ENCODE data around the gene EPO. TPM values are rescaled to one million over a fixed set of nuclear protein-coding genes. Genes with fewer than 3 reads are reported as not detected.

Gene EPO
- total RNA-seq, 2 donors from 2014 or later: 0.33 TPM; not detected in 1

DNA sequence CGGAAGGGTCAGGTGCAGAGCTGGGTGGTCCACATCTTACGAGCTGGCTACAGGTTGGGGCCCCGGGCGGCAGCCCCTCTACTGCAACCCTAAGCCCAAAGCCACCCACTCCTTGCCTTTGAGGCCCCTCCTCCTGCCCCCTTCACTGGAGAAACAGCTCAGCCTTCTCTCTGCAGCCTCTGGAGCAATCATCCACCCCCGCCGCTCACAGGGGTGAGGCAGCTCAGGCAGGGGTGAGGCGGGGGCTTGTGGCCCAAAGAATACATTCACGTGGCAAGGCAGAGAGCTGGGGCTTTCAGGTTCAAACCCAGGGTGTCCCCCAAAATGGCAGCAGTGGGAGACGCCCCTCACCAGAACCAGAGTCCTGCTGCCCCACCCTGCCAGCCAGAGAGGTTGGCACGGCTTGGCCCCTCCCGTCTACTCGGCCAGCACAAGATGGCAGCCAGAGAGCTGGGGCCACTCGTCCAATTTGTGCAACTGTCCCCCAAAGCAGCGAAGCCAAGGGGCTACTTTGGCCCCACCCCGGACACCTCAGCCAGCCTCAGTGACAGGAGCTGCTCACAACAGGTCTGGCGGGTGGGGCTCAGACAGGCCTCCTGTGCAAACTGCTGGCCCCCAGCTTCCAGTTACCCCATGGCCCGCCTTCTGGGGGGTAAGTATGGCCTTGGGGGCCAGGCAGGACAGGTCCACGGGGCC is 39.5 kb upstream of the EPO start:
- Mint-ChIP-seq H3K4me3 (no peak overlapping the region), H3K4me1 (peaks cover 5% of the 10 kb centered on the region), H3K27me3 (ENCODE audit: insufficient read depth) (no peaks in the 10 kb centered on the region), H3K27ac (no peak overlapping the region), H3K9me3 (no peaks in the 10 kb centered on the region), H3K36me3 (ENCODE audit: low read depth) (peaks cover 38% of the 10 kb centered on the region)
- H3K9ac ChIP-seq (ENCODE audit: extremely low read depth, low read length, poor library complexity, severe bottlenecking): no peak overlapping the region
- no peak overlapping the region for H3K4me3 ChIP-seq (ENCODE audit: low read length)
- no peaks in the 10 kb centered on the region for H3K9me3 ChIP-seq (ENCODE audit: control insufficient read depth, low read length)
- TF ChIP-seq, protein P1, sequence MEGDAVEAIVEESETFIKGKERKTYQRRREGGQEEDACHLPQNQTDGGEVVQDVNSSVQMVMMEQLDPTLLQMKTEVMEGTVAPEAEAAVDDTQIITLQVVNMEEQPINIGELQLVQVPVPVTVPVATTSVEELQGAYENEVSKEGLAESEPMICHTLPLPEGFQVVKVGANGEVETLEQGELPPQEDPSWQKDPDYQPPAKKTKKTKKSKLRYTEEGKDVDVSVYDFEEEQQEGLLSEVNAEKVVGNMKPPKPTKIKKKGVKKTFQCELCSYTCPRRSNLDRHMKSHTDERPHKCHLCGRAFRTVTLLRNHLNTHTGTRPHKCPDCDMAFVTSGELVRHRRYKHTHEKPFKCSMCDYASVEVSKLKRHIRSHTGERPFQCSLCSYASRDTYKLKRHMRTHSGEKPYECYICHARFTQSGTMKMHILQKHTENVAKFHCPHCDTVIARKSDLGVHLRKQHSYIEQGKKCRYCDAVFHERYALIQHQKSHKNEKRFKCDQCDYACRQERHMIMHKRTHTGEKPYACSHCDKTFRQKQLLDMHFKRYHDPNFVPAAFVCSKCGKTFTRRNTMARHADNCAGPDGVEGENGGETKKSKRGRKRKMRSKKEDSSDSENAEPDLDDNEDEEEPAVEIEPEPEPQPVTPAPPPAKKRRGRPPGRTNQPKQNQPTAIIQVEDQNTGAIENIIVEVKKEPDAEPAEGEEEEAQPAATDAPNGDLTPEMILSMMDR (conservative IDR thresholded peaks at IDR 0.05): no peak
- H3K27me3 ChIP-seq (ENCODE audit: control insufficient read depth, insufficient read depth, low read length, poor library complexity, severe bottlenecking): no peaks in the 10 kb centered on the region
- no peaks in the 10 kb centered on the region for H3K4me1 ChIP-seq (ENCODE audit: control insufficient read depth, insufficient read depth, low read length)
- no peak overlapping the region for H3K27ac ChIP-seq (ENCODE audit: low read depth, low read length)
- H3K36me3 ChIP-seq (ENCODE audit: control insufficient read depth, insufficient read depth, low read length): peaks cover 59% of the 10 kb centered on the region
- WGBS, 2 experiments (ENCODE audit: insufficient coverage in 1 of 2, insufficient read length in 1 of 2): 95 to 98% methylated on average over 14 to 18 of the region's 18 CpGs
- DNase-seq: no peak

DNA sequence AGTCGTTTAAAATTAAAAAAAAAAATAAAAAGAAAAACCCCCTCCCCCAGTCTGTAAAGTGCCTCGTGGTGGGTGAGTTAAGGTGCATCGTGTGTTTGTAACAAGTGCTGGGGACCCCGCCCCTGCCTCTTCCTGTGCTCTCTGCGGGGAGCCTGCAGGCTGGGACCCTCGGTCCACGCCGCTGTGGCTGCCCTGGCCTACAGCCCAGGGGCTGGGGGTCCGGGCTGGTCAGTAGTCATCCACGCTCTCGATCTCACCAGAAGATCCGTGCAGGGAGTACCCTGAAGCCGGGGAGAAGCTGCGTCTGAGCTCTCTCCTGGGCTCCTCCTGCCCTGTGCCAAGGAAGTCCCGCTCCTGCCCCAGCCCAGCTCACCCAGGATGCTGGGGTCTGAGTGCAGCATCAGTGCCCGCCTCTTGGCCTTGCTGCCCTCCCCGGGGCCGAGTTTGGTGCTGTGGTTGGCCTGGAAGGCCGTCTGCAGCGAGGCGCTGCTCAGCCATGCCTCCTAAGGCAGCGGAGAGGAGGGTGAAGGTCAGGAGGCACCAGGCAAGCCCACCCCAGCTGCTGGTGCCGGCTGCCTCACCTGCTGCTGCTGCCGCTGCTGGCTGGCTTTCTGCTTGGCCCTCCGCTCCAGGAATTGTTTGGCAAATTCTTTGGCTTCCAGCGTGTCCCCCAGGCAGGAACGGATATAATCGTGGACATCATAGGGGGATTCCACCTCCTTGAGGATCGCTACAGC is 38.6 kb upstream of the EPO start:
- Mint-ChIP-seq H3K27ac (no peak overlapping the region), H3K36me3 (ENCODE audit: low read depth) (peaks cover 37% of the 10 kb centered on the region)
- WGBS, 2 experiments (ENCODE audit: insufficient coverage in 1 of 2, insufficient read length in 1 of 2): 94 to 97% methylated on average over 15 to 29 of the region's 29 CpGs

DNA sequence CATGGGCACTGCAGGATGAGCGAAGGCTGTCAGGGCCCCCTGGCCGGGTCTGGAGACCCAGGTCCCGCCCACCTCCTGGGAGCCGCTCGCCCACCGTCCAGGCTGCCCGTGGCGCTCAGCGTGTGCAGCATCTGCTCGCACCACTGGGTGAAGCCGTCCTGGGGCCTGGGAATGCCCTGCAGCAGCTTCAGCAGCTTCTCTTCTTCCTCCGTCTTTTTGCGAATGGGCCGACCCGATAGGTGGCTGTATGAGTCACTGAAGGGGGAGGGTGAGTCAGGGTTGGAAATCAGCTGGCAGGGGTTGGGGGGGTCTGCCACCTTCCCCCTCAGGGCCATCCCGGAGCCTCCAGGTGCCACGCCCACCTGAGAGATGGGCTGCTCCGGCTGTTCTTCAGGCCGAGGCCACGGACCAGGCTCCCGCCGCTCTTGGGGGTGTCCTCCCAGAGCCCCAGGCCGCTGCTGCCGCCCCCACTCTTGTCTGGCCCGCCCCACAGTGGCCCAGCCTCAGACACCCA is 38.0 kb upstream of the EPO start:
- Mint-ChIP-seq H3K4me1 (peaks cover 2% of the 10 kb centered on the region), H3K27me3 (ENCODE audit: insufficient read depth) (no peaks in the 10 kb centered on the region), H3K36me3 (ENCODE audit: low read depth) (peaks cover 34% of the 10 kb centered on the region), H3K27ac (no peak overlapping the region), H3K9me3 (no peaks in the 10 kb centered on the region), H3K4me3 (no peak overlapping the region)
- no peak overlapping the region for H3K9ac ChIP-seq (ENCODE audit: extremely low read depth, low read length, poor library complexity, severe bottlenecking)
- H3K27me3 ChIP-seq (ENCODE audit: control insufficient read depth, insufficient read depth, low read length, poor library complexity, severe bottlenecking): no peaks in the 10 kb centered on the region
- H3K27ac ChIP-seq (ENCODE audit: low read depth, low read length): peak overlapping the region; percentile 17
- no peaks in the 10 kb centered on the region for H3K9me3 ChIP-seq (ENCODE audit: control insufficient read depth, low read length)
- no peaks in the 10 kb centered on the region for H3K4me1 ChIP-seq (ENCODE audit: control insufficient read depth, insufficient read depth, low read length)
- no peak overlapping the region for H3K4me3 ChIP-seq (ENCODE audit: low read length)
- H3K36me3 ChIP-seq (ENCODE audit: control insufficient read depth, insufficient read depth, low read length): peaks cover 62% of the 10 kb centered on the region
- TF ChIP-seq, protein P1 (conservative IDR thresholded peaks at IDR 0.05): no peak
- 88 to 89% methylated on average over 3 to 25 of the region's 25 CpGs for WGBS, 2 experiments (ENCODE audit: insufficient coverage in 1 of 2, insufficient read length in 1 of 2)
- DNase-seq: peak; percentile 56

More for the DNA sequence above, 38.6 kb upstream of the EPO start:
- Histone ChIP-seq H3K4me1 (ENCODE audit: control insufficient read depth, insufficient read depth, low read length) (no peaks in the 10 kb centered on the region), H3K36me3 (ENCODE audit: control insufficient read depth, insufficient read depth, low read length) (peaks cover 64% of the 10 kb centered on the region), H3K9me3 (ENCODE audit: control insufficient read depth, low read length) (no peaks in the 10 kb centered on the region), H3K27ac (ENCODE audit: low read depth, low read length) (no peak overlapping the region), H3K9ac (ENCODE audit: extremely low read depth, low read length, poor library complexity, severe bottlenecking) (no peak overlapping the region), H3K4me3 (ENCODE audit: low read length) (no peak overlapping the region), H3K27me3 (ENCODE audit: control insufficient read depth, insufficient read depth, low read length, poor library complexity, severe bottlenecking) (no peaks in the 10 kb centered on the region)
- no peaks in the 10 kb centered on the region for H3K9me3 Mint-ChIP-seq
- peaks cover 2% of the 10 kb centered on the region for H3K4me1 Mint-ChIP-seq
- TF ChIP-seq, protein P1 (conservative IDR thresholded peaks at IDR 0.05): no peak
- DNase-seq: no peak
- no peaks in the 10 kb centered on the region for H3K27me3 Mint-ChIP-seq (ENCODE audit: insufficient read depth)
- no peak overlapping the region for H3K4me3 Mint-ChIP-seq

Data from endodermal cell (in vitro differentiated cells).